Astrocyte of the cerebellum (primary cell): Measurements from ENCODE around the gene CYTH1.

Experiments used
- DNase-seq: peaks from one replicate; pipeline ENCODE4 v3.0.0-alpha.2; 2011; ENCODE audit warnings: low read depth
- H3K4me3 ChIP-seq: 2 replicates; pipeline ENCODE4 v1.5.1; 2011; ENCODE audit warnings: mild to moderate bottlenecking, low read depth, low read length, moderate library complexity
- in situ Hi-C: cut with HindIII; loops from 2 replicates; pipeline ENCODE4 v1.10.0; 2017; ENCODE audit warnings: low sequenced_read_pairs
- TF ChIP-seq, protein P1 (sequence below): IDR thresholded peaks from 2 replicates; pipeline ENCODE4 v1.5.1; 2012; ENCODE audit warnings: low read length, low read depth, moderate library complexity, mild to moderate bottlenecking; ENCODE audit errors: missing control alignments

CYTH1 gene

DNA sequence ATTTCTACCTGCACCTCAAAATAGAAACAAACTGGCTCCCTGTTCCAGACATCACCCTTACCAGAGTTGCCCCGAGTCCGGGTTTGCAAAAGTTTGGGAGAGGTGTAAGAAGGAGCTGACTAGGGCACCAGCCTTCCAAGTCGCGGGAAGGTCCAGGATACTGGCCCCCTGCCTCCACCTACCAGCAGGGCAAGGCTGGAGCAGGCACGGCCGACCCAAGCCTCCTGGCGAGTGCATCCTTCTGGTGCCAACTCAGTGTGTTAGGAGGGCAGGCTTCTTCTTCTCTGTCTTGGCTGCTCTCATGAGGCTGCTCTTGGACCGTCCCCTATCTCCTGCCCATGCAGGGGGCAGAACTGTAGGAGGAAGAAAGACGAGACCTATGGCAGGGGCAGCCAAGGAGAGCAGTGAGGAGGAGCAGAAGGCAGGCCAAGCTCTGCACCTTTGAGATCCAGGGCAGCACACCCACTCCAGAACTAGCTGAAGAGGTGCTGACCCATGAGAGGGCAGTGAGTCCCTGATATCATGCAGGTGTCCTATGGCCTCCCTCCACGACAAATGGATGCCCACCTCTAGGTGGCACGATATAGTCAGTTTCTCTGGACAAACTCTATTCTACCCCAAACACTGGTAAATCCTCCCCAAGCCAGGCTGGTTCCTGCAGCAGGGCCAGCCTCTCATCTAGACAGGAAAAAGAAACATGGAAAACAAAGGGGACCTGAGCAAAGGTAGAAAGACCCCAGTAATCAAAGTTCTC, 54.4 kb downstream of the CYTH1 start:
- H3K4me3 ChIP-seq, result no peak overlapping the region
- in situ Hi-C loops, result no loop called here
- no peak for DNase-seq
- TF ChIP-seq, protein P1, sequence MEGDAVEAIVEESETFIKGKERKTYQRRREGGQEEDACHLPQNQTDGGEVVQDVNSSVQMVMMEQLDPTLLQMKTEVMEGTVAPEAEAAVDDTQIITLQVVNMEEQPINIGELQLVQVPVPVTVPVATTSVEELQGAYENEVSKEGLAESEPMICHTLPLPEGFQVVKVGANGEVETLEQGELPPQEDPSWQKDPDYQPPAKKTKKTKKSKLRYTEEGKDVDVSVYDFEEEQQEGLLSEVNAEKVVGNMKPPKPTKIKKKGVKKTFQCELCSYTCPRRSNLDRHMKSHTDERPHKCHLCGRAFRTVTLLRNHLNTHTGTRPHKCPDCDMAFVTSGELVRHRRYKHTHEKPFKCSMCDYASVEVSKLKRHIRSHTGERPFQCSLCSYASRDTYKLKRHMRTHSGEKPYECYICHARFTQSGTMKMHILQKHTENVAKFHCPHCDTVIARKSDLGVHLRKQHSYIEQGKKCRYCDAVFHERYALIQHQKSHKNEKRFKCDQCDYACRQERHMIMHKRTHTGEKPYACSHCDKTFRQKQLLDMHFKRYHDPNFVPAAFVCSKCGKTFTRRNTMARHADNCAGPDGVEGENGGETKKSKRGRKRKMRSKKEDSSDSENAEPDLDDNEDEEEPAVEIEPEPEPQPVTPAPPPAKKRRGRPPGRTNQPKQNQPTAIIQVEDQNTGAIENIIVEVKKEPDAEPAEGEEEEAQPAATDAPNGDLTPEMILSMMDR, result no peak

DNA sequence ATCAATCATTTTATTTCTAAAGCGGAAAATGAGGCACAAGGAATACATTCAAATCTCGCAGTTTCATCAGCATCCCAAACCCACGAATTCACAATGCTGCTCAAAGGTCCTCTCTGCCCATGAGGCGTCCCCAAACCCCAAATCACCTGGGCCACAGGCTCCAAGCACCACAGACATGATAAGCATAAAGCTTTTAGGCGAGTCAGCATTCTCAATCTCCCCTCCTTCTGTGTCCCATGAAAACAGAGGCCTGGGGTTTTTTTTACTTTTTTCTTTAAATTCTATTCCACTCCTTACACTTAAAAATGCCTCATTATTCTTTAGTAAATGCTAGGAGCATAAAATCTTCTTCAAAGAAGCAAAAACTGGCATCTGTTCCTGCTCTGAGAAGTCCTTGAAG, 55.0 kb downstream of the CYTH1 start:
- no peak overlapping the region for H3K4me3 ChIP-seq
- in situ Hi-C loops, result no loop called here
- no peak for DNase-seq
- TF ChIP-seq, protein P1, result no peak

DNA sequence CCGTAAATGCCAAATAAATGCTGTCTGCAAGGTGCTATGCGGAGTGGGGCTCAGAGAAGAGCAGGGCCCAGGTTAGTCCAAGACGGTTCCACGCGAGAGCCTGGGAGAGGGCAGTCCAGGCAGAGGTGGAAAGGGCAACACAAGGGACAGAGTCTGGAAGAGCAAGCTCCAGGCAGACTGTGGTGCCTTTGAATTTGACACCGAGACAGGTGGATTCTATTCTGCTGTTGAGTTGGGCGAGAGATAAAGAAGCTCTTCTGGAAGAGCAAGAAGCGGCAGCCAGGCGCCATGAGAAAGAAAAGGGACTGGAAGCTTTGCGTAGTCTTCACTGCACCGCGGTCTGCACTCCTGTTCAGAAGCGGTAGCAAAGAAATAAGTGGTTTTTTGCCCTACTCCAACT, 55.6 kb downstream of the CYTH1 start:
- no peak for DNase-seq
- no peak overlapping the region for H3K4me3 ChIP-seq
- in situ Hi-C loops, result no loop called here
- TF ChIP-seq, protein P1, result no peak

DNA sequence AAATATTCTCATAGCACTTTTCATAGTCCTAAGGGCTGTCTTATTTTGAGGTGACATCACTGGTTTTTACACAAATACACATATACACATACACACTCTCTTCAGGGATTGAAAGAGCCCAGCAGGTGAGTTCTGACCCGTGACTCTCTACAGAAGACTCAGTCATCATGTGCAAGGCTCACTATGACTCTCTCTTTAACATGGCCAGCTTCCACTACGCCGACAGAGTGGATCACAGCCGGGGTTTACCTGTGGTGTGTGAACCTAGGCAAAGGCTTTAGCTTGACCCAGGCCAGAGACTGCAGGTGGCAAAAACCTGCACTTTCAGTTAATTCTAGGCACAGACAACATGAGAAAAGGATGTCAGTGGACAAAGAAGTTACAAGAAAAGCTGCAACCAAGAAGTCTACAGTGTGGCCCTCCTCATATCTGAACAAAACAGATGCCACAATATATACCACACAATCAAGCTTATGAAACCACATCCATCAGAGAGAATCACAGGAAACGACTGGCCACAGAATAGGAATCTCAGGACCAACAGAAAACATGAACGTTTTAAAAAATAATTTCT, 56.5 kb downstream of the CYTH1 start:
- no peak for DNase-seq
- TF ChIP-seq, protein P1, result no peak
- in situ Hi-C loops, result no loop called here
- no peak overlapping the region for H3K4me3 ChIP-seq

DNA sequence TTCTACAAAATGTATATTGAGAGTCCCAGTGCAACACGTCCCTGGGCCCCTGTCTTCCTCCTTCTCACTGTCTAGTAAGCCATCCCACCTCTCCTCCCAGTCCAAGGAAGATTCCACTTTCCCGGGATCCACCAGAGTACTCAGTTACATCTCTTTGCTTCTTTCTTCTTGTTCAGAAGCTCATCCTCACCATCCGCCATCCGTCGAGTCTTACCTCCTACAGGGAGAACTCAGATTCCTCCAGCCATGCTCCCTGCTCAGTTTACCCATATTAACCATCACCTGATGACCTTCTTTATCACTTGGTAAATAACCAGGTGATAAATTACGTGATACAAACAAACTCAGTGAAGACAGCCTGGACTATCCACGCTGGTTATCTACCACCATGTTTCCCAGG, 57.1 kb downstream of the CYTH1 start:
- H3K4me3 ChIP-seq, result no peak overlapping the region
- in situ Hi-C loops, result no loop called here
- no peak for DNase-seq
- TF ChIP-seq, protein P1, result no peak

DNA sequence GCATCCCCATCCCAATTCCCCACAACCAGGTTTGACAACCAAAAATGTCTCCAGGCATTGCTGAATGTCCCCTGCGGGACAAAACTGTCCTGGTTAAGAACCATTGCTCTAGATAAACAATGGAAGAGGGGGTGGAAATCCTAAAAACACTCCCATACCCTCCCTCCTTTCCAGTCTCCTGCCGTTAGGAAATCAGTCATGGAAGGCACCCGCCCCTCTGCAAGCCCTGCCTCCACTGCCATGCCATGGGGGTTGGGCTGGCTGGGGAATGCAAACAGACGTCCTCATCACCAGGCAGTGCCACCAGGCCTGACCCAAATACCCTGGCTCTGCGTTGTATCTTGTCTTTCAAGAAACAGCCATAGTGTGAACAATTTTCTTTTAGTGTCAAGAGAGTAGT, 57.5 kb downstream of the CYTH1 start:
- no peak overlapping the region for H3K4me3 ChIP-seq
- in situ Hi-C loops, result no loop called here
- no peak for DNase-seq
- TF ChIP-seq, protein P1, result no peak
